Measurements from ENCODE around the gene PARD3. TPM values are rescaled to one million over a fixed set of nuclear protein-coding genes. Genes with fewer than 3 reads are reported as not detected.

PARD3 gene
- total RNA-seq, 4 donors from 2014 or later = 27.3 to 65.3 (median 55.6) TPM

DNA sequence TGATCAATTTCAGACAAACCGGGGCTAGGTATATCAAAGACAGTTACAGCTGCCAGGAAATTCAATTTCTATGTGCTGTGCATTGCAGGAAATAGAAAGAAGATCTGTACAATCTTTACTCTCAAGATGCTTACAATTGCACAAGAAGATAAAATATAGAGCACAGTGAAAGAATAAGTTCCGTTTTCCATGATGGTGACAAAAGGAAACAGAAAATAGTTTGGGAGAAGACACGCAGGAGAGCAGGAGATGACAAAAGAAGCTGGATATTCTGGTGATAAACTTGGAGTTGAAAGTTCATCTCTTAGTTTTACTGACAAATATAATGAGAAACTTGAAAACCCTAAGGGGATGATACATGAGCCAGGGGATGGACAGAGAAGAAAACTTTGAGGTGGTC, 646.0 kb downstream of the PARD3 start:
- H3K36me3 ChIP-seq = no peaks in the 10 kb centered on the region
- H3K27ac ChIP-seq = no peak overlapping the region
- intact Hi-C loops (cut with DNase I; ENCODE audit: low total_unique reads) = no loop called here
- H3K4me1 ChIP-seq = no peaks in the 10 kb centered on the region
- H3K4me3 ChIP-seq = no peak overlapping the region
- 63 to 66% methylated on average over 3 of the region's 3 CpGs for WGBS, 2 donors (ENCODE audit: low coverage in 1 of 2)
- no peak for DNase-seq
- H3K9me3 ChIP-seq = no peaks in the 10 kb centered on the region
- no peaks in the 10 kb centered on the region for H3K27me3 ChIP-seq
- TF ChIP-seq, protein P1, sequence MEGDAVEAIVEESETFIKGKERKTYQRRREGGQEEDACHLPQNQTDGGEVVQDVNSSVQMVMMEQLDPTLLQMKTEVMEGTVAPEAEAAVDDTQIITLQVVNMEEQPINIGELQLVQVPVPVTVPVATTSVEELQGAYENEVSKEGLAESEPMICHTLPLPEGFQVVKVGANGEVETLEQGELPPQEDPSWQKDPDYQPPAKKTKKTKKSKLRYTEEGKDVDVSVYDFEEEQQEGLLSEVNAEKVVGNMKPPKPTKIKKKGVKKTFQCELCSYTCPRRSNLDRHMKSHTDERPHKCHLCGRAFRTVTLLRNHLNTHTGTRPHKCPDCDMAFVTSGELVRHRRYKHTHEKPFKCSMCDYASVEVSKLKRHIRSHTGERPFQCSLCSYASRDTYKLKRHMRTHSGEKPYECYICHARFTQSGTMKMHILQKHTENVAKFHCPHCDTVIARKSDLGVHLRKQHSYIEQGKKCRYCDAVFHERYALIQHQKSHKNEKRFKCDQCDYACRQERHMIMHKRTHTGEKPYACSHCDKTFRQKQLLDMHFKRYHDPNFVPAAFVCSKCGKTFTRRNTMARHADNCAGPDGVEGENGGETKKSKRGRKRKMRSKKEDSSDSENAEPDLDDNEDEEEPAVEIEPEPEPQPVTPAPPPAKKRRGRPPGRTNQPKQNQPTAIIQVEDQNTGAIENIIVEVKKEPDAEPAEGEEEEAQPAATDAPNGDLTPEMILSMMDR (IDR thresholded peaks at IDR 0.05) = no peak
- TF ChIP-seq POLR2A (IDR thresholded peaks at IDR 0.05) = no peak
- TF ChIP-seq EP300 (IDR thresholded peaks at IDR 0.05; ENCODE audit: low read depth) = no peak
- no peak for TF ChIP-seq POLR2AphosphoS5 (IDR thresholded peaks at IDR 0.05)
- in situ Hi-C loops (cut with MboI; ENCODE audit: low pct_ligation_motif_present in 1 of 4, low pct_unique_long_range_greater_than_20kb in 1 of 4, low sequenced_read_pairs in 3 of 4) = no loop called here

DNA sequence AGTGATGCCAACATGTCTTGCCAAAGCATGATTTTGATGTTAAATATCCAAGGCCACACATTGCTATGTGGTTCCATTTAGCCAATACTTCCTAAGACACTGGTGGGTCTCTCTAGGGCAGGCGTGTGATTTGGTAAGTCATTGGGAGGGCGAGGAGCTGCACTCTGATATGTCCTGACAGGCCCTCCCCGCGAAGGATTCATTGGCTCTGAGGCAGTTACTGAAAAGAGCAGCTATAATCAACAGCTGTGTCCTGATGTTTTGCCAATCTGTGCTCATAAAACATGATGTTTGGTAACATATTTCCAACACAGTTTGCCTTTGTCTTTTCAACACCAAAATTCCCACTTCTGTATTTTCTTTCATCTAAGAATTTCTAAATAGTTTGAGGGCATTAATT, 646.7 kb downstream of the PARD3 start:
- in situ Hi-C loops (cut with MboI; ENCODE audit: low pct_ligation_motif_present in 1 of 4, low pct_unique_long_range_greater_than_20kb in 1 of 4, low sequenced_read_pairs in 3 of 4) = no loop called here
- no peaks in the 10 kb centered on the region for H3K36me3 ChIP-seq
- DNase-seq = no peak
- H3K4me3 ChIP-seq = no peak overlapping the region
- H3K9me3 ChIP-seq = no peaks in the 10 kb centered on the region
- 72% methylated on average over 4 of the region's 4 CpGs; no CpG with 5 or more reads in 1 of the 2 donors for WGBS, 2 donors (ENCODE audit: low coverage in 1 of 2)
- no peaks in the 10 kb centered on the region for H3K27me3 ChIP-seq
- intact Hi-C loops (cut with DNase I; ENCODE audit: low total_unique reads) = no loop called here
- TF ChIP-seq POLR2AphosphoS5 (IDR thresholded peaks at IDR 0.05) = no peak
- TF ChIP-seq, protein P1 (IDR thresholded peaks at IDR 0.05) = no peak
- no peak for TF ChIP-seq POLR2A (IDR thresholded peaks at IDR 0.05)
- no peak for TF ChIP-seq EP300 (IDR thresholded peaks at IDR 0.05; ENCODE audit: low read depth)
- H3K4me1 ChIP-seq = no peaks in the 10 kb centered on the region
- no peak overlapping the region for H3K27ac ChIP-seq

DNA sequence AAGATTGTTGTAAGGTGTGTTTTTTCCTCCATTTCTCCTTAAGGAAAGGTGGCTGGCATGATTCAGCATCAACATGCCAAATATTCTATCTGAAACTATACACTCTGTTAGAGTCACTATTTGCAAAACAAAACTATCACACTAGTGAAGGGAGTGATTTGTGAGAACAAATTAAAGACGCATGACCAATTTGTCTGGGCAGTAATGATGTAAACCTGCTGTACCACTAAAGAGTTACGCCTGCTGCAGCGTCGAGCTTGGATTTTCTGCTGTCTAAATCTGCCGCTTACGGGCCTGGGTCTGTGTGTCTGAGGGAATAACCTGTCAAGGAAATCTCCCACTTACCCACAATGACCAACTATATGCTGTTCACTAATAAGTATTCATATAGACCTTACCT, 648.3 kb downstream of the PARD3 start:
- H3K9me3 ChIP-seq = no peaks in the 10 kb centered on the region
- TF ChIP-seq POLR2A (IDR thresholded peaks at IDR 0.05) (no peak), POLR2AphosphoS5 (IDR thresholded peaks at IDR 0.05) (no peak), EP300 (IDR thresholded peaks at IDR 0.05; ENCODE audit: low read depth) (no peak)
- TF ChIP-seq, protein P1 (IDR thresholded peaks at IDR 0.05) = no peak
- WGBS, 2 donors (ENCODE audit: low coverage in 1 of 2) = 96% methylated on average over 6 of the region's 6 CpGs; no CpG with 5 or more reads in 1 of the 2 donors
- H3K36me3 ChIP-seq = no peaks in the 10 kb centered on the region
- DNase-seq = no peak
- no peak overlapping the region for H3K4me3 ChIP-seq
- H3K27me3 ChIP-seq = no peaks in the 10 kb centered on the region
- intact Hi-C loops (cut with DNase I; ENCODE audit: low total_unique reads) (no loop called here), in situ Hi-C loops (cut with MboI; ENCODE audit: low pct_ligation_motif_present in 1 of 4, low pct_unique_long_range_greater_than_20kb in 1 of 4, low sequenced_read_pairs in 3 of 4) (no loop called here)
- no peak overlapping the region for H3K27ac ChIP-seq
- H3K4me1 ChIP-seq = no peaks in the 10 kb centered on the region

DNA sequence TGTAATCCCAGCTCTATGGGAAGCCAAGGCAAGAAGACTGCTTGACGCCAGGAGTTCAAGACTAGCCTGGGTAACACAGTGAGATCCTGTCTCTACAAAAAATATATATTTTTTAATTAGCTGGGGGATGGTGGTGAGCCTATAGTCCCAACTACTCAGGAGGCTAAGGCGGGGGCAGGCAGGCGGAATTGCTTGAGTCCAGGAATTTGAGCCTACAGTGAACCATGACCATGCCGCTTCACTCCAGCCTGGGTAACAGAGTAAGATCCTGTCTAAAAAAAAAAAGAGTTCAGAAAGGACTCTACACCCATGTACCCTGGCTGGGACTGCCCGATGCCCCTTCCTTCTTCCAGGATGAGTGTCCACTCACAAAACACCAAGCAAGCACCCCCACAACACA, 648.7 kb downstream of the PARD3 start:
- no peak overlapping the region for H3K27ac ChIP-seq
- no peaks in the 10 kb centered on the region for H3K36me3 ChIP-seq
- H3K4me1 ChIP-seq = no peaks in the 10 kb centered on the region
- H3K27me3 ChIP-seq = no peaks in the 10 kb centered on the region
- no peak overlapping the region for H3K4me3 ChIP-seq
- H3K9me3 ChIP-seq = no peaks in the 10 kb centered on the region
- intact Hi-C loops (cut with DNase I; ENCODE audit: low total_unique reads) = no loop called here
- no peak for TF ChIP-seq EP300 (IDR thresholded peaks at IDR 0.05; ENCODE audit: low read depth)
- TF ChIP-seq POLR2AphosphoS5 (IDR thresholded peaks at IDR 0.05) = no peak
- TF ChIP-seq POLR2A (IDR thresholded peaks at IDR 0.05) = no peak
- TF ChIP-seq, protein P1 (IDR thresholded peaks at IDR 0.05) = no peak
- in situ Hi-C loops (cut with MboI; ENCODE audit: low pct_ligation_motif_present in 1 of 4, low pct_unique_long_range_greater_than_20kb in 1 of 4, low sequenced_read_pairs in 3 of 4) = no loop called here
- no peak for DNase-seq
- 86 to 100% methylated on average over 5 of the region's 5 CpGs for WGBS, 2 donors (ENCODE audit: low coverage in 1 of 2)
